SW 1271 (cell line): ENCODE data around the gene REPIN1.

Source experiments
- DNase-seq, 2 experiments: peaks; one replicate each; lab custom pipeline; 2025; lab: John Stamatoyannopoulos, UW

REPIN1 gene

DNA sequence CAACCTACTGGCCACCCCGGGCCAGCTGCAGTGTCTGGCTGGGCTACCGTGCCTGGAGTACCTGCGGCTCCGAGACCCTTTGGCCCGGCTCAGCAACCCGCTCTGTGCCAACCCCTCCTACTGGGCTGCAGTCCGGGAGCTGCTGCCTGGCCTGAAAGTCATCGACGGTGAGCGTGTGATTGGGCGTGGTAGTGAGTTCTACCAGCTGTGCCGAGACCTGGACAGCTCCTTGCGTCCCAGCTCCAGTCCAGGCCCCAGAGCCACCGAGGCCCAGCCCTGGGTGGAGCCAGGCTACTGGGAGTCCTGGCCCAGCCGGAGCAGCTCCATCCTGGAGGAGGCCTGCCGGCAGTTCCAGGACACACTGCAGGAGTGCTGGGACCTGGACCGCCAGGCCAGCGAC lies 31.4 kb upstream of the REPIN1 start:
- no peak for DNase-seq

DNA sequence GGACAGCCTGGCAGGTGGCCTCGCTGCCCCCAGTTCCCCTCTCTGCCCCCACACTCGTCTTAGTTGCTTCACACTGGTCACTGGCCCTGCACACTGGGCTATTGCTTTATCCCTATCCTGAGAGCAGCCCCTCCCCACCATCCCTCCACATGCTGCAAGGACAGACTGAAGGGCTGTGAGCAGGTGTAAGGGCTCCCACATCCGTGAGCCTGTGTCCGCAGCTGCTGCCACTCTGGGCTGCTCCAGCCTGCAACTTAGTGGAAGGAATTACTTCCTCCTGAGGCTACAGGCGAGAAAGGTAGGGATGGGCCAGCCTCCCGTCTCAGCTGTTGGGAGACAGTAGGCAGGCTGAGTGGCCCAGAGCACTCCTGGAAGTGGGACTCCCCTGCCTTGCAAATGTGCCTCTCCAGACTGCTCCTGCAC lies 31.0 kb upstream of the REPIN1 start:
- no peak for DNase-seq

DNA sequence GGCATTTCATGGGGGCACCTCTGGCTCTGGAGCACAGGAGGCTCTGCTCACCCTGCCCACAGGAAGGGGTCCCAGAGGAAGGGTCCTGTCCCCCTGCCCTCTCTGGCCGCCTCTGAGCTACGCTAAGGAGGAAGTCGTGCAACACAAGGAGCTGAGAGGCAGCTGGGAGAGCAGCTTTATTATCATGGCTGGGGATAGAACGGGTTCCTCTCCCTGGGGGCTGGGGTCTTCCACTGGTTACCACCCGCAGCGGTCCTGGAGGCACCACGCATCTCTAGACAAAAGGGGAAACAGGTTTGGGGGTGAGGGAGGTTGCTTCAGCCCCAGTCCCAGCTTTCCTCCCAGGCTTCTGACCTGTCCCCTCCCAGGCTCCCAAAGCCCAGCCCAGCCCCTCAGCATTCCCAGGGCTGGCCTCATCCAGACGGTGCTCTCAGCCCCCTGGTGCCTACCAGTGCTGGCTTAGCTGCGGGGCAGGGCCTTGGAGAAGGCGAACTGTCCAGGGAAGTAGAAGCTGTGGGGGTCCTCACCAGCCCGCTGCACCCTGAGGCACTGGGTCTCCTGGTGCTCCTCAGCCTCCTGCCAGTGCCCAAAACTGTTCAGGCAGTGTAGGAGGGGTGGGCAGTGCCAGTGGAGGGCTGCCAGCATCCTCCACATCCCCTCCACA lies 30.3 kb upstream of the REPIN1 start:
- DNase-seq, result no peak

DNA sequence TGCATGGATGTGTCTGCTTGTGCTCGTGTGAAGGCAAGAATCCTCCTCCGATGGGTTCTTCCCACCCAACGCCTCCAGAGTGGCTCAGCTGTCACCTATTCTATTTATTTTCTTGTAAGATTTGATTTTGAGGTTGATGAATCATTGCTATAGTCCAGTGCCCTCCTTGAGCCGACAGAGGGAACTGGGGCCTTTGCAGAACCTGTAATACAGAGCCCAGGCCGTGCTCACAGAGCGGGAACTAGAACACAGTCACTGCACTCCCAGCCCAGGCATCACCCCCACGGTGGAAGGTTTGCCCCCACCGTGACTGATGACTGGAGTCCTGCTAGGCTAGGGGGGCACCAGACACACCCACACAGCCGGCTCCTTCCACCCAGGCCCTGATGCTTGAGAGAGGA lies 29.2 kb upstream of the REPIN1 start:
- no peak for DNase-seq

DNA sequence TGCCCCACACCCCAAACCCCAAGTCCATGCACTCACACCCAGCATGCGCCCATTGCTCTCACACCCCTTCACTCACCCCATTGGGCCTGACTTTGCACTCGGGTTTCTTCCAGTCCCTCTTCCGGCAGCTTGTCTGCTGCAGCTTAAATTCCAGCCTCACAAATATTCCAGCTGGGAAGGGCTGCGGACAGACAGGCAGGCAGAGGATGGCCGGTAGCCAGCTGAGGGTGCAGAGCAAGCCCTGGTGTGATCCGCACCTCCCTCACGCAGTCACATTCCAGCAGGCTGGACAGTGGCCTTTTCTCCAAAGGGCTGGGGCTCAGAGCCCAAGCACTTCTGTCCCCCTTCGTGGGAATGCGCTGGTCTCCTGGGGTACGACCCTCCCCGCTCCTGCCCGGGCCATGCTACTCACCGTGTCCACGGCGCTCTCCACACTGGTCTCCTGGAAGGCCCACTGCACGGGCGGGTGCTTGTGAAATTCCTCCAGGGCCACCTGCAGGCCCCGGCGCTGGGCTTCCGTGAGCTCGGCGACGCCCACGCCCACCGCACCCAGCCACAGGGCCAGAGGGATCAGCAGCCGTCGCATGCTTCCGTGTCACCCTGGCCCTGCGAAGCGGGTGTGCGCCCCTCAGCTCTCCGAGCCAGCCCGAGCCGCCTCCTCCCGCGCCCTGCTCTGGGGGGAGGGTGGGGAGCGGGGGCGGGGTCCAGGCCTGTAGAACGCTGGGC lies 28.4 kb upstream of the REPIN1 start:
- no peak for DNase-seq

DNA sequence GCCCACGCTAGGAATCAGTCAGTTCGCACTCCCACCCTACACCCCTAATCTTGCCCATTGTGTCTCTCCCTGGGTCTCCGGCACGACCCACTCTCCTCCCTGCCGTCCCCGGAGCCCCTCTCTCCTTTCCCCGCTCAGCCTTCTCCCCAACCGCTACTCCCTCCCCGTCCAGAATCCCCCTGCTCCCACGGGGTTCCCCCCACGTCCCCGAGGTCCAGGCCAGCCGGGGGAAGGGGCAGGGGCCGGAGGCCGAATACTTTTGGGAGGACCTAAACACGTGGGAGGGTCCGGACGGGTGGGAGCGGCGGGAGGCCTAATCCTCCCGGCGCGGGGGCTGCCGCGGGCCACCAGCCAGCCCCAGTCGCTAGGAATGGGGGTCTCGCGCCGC lies 27.8 kb upstream of the REPIN1 start:
- DNase-seq, result no peak

DNA sequence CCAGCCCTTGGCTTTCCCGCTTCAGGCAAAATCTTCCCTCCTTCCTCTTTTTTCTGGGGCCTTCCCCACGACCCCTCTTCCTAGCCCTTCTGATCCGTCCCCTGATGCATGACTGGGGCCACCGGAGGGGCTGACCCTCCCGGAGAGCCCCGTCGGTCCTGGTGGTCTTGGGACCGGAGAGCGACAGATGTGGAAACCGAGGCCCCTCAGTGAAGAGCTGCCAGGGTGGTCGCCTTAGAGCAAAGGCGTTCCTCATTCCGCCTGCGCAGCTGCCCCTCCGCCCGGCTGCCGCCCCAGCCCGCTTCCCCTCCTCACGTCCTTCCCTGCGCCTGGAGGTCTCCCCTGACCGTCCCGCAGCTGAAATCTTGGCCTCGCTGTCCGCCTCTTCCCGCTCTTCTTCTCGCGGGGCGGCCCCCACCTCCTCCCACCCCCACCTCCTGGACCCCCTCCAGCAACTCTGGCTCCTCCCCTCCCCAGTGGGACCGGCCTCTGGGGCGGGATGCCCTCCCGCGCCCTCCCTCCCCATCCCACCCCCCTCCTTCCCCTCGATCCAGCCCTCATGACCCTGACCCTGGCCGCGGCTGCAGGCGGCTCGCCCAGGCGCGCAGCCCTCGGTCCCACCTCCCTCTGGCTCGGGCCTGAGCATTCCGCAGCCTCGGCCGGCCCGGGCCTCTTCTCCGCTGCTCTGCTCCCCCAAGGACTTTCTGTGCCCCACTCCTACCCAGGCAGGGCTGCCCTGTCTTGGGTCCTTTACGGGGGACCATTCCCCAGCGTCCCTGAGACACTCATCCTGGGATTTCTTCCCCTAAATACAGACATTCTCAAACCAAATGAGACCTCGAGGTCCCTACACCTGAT lies 27.1 kb upstream of the REPIN1 start, which contains the start of gene RARRES2:
TSS of gene RARRES2 (minus strand) at position 367 of the 858 bp plus-strand sequence. CDS start 1,020 bp downstream, outside the sequence.
- no peak for DNase-seq

DNA sequence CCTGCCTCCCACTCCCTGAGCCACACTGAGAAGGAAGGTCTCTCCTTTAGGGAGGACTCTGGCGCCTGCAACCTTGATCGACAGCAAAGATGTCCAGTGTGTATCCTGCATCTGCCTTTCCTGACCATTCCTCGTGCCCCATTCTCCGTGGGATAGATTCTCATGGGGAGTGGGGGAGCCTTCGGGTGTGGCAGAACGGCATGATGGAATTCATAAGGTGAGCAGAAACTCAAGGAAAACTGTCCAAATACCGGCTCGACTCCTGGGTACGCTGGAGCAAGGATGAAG lies 26.6 kb upstream of the REPIN1 start:
- DNase-seq, result no peak

DNA sequence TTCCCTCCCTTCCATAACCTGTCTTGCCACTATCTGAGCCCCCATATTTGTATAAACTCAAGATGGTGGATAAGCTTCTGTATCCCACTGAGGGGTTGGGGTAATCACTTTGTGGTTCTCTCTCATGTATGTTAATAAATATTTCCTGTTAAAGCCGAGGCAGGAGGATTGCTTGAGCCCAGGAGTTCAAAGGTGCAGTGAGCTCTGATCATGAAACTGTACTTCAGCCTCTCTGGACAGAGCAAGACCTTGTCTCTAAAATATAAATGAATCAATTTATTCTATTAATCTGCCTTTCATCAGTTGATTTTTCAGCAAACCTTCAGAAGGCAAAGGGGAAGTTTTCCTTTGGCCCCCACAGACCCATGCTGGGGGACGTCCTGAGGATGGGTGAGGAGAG lies 25.4 kb upstream of the REPIN1 start:
- no peak for DNase-seq

DNA sequence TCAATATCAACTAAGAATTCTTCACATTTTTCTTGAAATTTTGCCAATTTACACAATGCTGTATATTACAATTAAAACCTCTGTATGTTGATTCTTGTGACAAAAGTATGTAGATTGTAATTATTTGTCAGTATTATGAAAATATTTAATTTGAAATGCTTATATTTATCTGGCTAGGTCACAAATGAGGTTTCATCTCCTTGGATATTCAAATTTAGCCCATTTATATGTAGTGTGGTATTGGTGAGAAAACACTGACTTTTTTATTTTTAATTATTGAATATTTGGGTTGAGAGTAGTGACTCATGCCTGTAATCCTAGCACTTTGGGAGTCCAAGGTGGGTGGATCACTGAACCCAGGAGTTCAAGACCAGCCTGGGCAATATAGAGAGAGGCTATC lies 24.3 kb upstream of the REPIN1 start:
- no peak for DNase-seq

DNA sequence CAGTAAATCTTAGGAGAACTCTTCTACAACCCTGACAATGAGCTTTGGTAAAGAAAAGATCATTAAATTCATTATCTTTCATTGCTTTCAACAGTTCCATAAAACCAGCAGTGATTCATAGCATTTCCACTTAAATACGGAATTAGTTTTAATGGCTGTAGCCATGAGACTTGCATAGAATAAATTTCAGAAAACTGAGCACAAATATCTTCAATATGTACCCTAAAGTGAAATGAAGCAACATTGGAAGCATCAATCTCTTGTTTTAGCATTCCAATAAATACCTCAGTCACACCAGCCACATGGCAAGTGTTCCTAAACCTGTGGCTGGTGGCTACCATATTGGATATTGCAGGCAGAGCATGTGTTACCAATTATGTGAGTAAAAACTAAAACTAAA lies 23.6 kb upstream of the REPIN1 start:
- DNase-seq, result no peak

DNA sequence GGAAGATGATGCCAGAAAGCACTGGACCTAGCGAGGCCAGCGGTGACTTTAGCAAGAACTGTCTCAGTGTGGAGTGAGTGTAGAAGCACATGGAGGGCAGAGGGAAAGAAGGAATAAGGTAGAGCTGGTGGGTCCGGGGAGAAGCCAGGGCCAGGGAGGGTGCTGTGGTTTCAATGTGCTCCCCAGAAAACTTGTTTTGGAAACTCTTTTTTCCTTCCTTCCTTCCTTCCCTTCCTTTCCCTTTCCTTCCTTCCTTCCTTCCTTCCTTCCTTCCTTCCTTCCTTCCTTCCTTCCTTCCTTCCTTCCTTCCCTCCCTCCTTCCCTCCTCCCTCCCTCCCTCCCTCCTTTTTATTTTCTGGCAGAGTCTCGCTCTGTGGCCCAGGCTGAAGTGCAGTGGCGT lies 21.7 kb upstream of the REPIN1 start:
- DNase-seq, result no peak

DNA sequence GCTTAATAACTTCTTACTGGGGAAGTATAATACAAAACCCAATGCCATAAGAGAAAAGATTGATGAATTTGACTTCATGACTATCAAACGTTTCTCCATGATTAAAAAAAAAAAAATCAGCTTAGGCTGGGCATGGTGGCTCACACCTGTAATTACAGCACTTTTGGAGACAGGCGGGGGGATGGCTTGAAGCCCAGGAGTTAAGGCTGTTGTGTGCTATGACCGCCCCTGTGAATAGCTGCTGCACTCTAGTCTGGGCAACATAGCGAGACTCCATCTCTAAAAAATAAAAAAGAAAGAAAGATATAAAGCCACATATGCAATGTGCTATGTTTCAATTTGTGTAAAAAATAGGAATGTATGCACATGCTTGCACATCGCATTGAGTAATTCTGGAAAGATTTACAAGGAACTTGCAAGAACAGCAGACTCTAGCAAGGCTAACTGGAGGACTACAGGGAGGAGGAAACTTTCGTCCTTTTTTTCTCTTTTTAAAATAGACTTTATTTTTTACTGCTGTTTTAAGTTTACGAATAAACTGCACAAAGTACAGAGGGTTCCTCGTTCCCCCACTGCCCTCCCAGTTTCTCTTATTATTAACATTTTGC lies 16.9 kb upstream of the REPIN1 start:
- DNase-seq, result no peak

DNA sequence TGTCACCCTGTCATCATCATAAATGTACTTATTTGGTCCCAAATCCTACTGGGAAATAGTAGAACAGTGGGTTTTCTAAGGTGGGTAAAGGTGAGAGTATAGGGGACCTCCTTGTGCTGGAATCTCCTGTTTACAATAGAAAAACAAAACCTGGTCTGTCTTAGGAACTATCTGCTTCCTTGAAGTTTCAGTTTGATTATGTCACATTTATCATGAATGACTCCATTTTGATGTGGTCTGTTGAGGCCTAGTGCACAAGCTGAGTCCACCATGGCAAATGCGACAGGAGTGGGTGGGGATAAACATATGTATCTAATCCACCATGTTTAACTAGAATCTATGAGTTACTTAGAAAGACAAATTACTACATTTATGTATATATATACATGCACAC lies 13.0 kb upstream of the REPIN1 start:
- no peak for DNase-seq

DNA sequence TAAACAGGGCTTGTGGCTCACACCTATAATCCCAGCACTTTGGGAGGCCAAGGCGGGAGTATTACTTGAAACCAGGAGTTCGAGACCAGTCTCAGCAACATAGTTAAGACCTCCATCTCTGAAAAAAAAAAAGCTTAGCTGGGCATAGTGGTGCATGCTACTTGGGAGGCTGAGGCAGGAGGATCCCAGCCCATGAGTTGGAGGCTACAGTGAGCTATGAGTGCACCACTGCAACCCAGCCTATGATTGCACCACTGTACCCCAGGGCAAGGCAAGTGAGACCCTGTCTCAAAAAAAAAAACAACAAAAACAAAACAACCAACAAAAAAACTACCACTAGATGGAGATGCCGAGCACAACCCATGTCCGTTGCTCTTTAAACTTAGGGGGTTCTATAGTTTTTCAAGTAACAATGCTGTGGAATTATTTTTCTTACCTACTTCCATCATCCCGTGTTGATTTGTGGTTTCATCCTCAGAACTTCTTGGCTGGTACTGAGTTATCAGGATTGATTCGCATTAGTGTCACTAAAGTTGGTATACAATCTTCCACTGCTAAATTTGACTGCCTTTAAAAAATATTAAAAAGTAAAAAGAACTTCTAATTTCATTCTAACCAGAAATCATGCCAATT lies 12.2 kb upstream of the REPIN1 start:
- DNase-seq, result peak in 1 of 2 experiments; percentile 17

DNA sequence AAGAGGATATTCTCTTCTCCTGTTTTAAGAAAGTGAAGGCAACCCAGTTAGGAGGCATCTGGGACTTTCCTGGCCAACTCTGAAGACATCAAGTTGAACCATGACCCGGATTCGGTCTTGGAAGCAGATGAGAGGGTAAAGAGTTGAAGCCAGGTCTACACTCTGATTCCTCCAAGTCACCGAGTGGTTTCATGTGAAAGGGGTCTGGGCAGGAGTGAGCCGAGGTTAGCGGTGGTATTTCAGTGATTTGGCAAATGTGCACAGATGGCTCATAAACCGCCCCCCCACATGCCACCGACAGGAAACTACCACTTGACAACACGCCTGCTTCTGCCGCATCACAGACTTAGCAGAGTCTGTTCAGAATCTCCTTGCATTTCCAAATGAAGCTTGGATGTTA lies 11.4 kb upstream of the REPIN1 start:
- DNase-seq, result no peak

DNA sequence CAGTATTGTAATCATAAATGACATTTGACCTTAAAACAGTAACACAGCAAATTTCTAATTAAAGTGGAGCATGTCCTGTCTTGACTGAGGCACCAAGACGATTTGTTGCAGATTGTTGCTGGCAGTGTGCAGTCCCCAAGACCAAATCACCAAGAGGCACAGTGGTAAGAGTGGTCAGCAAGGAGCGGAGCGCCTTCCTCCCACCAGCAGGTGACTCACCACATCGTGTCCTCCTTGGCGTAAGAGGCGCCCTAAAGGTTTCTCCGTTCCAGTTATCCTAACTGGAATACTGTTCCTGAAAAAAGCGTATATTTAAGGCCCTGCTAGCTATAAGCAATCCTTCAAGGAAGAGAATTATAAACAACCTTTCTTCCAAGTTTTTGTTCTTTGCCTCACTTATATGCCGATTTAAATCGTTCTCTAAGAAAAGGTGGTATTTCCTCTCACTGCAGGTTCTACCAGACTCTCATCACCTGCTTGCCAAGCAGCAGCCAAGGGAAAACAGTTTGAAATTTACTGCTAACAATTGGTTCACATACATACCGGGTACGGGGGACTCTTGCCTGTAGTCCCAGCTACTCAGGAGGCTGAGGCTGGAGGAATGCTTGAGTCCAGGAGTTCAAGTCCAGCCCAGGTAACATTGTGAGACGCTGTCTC lies 10.7 kb upstream of the REPIN1 start:
- DNase-seq, result no peak

DNA sequence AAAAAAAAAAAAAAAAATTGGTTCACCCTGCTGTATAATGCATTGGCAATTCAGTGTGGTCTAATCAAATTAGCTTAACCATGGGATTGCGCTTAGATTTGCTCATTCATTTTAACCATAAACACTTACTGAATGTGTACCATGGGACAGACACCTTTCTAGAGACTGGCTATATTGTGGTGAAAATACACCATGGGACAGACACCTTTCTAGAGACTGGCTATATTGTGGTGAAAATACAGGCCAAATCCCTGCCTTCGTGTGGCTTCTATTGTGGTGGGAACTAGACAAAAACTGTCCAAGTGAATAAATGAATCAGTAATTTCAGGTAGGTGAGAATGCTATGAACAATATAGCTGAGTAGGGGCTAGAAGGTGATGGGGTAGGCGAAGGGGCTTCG lies 10.2 kb upstream of the REPIN1 start:
- no peak for DNase-seq

DNA sequence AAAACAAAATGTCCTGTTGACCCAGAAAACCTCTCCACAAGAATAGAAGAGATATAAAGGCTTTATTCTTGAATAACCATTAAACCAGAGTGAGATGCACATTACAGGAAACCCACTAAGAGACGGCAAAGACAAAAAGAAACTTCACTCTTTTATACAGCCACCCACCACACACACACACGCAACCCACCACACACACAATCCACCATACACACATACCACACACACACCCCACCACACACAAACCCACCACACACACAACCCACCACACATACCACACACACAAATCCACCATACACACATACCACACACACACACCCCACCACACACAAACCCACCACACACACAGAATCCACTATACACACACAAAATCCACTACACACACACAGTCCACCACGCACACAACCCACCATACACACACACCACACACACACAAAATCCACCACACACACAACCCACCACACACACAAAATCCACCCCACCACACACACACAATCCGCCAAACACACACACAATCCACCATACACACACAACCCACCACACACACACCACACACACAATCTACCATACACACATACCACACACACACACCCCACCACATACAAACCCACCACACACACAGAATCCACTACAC lies 9.5 kb upstream of the REPIN1 start:
- DNase-seq, result no peak

DNA sequence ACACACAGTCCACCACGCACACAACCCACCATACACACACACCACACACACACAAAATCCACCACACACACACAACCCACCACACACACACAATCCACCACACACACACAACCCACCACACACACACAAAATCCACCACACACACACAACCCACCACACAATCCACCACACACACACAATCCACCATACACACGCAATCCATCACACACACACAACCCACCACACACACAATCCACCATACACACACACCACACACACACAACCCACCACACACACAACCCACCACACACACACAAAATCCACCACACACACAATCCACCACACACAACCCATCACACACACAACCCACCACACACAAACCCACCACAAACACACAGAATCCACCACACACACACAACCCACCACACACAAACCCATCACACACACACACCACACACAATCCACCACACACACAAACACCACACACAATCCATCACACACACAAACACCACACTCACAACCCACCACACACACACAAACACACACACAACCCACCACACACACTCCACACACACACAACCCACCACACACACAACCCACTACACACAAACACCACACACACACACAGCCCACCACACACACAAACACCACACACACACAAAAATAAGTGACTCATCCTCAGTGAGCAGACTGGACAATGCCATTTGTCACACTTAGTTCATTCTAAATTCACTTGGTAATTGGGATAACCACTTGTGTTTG lies 8.8 kb upstream of the REPIN1 start:
- no peak for DNase-seq
